ENCODE measurements around the gene FTMT.
"Not testable (repeated sequence)": the region's sequence is repeated elsewhere in the genome, so short reads cannot be mapped to it uniquely, and the experiment has no call there.

DNA sequence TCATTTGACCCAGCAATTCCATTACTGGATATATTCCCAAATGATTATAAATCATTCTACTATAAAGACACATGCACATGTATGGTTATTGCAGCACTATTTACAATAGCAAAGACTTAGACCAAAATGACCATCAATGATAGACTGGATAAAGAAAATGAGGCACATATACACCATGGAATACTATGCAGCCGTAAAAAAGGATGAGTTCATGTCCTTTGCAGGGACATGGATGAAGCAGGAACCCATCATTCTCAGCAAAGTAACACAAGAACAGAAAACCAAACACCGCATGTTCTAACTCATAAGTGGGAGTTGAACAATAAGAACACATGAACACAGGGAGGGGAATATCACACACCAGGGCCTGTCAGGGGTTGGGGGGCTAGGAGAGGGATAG, 46.4 kb upstream of the FTMT start:
- TF ChIP-seq, protein P1, sequence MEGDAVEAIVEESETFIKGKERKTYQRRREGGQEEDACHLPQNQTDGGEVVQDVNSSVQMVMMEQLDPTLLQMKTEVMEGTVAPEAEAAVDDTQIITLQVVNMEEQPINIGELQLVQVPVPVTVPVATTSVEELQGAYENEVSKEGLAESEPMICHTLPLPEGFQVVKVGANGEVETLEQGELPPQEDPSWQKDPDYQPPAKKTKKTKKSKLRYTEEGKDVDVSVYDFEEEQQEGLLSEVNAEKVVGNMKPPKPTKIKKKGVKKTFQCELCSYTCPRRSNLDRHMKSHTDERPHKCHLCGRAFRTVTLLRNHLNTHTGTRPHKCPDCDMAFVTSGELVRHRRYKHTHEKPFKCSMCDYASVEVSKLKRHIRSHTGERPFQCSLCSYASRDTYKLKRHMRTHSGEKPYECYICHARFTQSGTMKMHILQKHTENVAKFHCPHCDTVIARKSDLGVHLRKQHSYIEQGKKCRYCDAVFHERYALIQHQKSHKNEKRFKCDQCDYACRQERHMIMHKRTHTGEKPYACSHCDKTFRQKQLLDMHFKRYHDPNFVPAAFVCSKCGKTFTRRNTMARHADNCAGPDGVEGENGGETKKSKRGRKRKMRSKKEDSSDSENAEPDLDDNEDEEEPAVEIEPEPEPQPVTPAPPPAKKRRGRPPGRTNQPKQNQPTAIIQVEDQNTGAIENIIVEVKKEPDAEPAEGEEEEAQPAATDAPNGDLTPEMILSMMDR (IDR thresholded peaks at IDR 0.05; ENCODE audit: extremely low read depth in 1 of 2, insufficient read depth in 1 of 2, low read depth in 1 of 2, low read length in 2 of 2) = not testable (repeated sequence)
- not testable (repeated sequence) for TF ChIP-seq POLR2AphosphoS5 (IDR thresholded peaks at IDR 0.05; ENCODE audit: insufficient read depth, low read depth, low read length); EZH2 (IDR thresholded peaks at IDR 0.05; ENCODE audit: borderline replicate concordance, low read depth, low read length, severe bottlenecking); POLR2A (IDR thresholded peaks at IDR 0.05; ENCODE audit: low read depth, low read length); MYC (IDR thresholded peaks at IDR 0.05; ENCODE audit: low read depth, low read length); FOS (IDR thresholded peaks at IDR 0.05; ENCODE audit: borderline replicate concordance, insufficient read depth, low read length); JUN (IDR thresholded peaks at IDR 0.05; ENCODE audit: borderline replicate concordance, insufficient read depth, insufficient read length, low read depth); GATA2 (IDR thresholded peaks at IDR 0.05; ENCODE audit: insufficient read depth, insufficient read length, low read depth, low read length)
- TF ChIP-seq, protein P2, sequence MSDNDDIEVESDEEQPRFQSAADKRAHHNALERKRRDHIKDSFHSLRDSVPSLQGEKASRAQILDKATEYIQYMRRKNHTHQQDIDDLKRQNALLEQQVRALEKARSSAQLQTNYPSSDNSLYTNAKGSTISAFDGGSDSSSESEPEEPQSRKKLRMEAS (IDR thresholded peaks at IDR 0.05; ENCODE audit: insufficient read depth, insufficient read length) = not testable (repeated sequence)

Data from endothelial cell of umbilical vein (primary cell).